HG03558 (cell line): ENCODE results near the gene PIGU.
"Not testable (repeated sequence)": the region's sequence is repeated elsewhere in the genome, so short reads cannot be mapped to it uniquely, and the experiment has no call there.

ENCODE experiments used
- ATAC-seq: cut with Tn5 transposase; IDR thresholded peaks from one replicate; pipeline ENCODE4 v1.9.1; 2021; ENCODE audit warnings: moderate number of reproducible peaks; ENCODE audit not compliant: unreplicated experiment; ENCODE audit errors: extremely low read depth

PIGU gene

DNA sequence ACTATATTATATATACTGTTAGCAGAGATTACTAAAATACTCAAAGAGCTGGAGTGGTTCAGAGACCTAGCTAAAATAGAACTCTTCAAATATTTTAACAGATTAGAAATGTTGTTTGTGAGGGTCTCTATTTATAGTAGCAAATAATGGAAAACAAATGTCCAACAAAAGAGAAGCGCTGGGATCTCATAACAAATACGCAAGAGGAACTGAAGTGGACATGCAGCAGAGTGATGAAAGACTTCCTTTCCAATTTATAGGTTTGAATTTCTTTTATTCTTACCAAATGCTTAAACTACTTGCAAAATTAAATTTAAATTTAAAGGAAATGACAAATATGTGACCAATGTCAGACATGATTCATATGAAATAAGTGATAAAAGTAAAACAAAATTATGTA, 49.9 kb downstream of the PIGU start:
- ATAC-seq = no peak

DNA sequence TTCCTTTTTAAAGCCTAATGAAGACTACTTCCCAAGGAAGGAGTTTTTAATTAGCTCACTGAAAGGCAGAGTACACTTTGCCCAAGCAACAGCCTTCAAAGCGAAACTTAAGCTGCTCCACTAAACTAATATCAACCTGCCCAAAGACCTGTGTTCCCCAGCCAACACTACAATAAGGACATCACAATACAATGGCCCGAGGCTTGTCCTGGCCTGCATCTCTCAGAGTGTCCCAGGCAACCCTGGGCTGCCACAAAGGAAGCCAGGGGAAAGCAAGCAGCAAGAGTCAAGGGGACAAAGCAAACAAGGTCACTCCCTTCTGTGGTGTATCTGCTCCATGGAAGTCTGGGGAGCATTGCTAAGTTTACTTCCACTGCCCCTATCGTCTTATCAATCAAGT, 52.3 kb downstream of the PIGU start:
- no peak for ATAC-seq

DNA sequence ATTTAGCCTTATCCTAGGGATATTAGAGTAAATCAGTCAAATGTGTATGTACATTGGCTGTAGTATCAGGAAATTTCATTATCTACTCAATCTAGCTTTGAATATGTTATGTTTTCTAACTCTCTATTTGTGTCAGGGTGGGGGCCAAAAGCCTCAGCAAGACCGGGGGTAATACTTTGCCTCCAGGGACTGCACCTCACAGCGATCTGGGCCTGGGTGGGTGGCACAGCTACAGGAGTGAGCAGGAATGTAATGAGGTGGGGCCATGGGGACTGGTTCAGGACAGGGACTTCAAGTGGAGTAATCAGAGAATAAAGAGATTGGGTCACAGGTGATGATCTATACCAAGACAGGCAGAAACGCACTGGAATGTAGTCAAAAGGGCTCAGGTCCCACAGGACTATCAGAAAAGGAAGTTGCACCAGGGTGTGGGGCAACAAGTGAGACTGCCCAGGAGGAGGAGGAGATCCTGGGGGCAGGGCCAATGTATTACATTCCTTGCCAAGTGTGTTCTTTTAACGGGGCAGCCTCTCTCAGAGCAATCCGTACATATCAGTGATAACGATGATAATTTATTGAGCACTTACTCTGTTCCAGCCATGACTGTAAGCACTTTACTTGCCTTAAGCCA, 54.0 kb downstream of the PIGU start:
- no peak for ATAC-seq

DNA sequence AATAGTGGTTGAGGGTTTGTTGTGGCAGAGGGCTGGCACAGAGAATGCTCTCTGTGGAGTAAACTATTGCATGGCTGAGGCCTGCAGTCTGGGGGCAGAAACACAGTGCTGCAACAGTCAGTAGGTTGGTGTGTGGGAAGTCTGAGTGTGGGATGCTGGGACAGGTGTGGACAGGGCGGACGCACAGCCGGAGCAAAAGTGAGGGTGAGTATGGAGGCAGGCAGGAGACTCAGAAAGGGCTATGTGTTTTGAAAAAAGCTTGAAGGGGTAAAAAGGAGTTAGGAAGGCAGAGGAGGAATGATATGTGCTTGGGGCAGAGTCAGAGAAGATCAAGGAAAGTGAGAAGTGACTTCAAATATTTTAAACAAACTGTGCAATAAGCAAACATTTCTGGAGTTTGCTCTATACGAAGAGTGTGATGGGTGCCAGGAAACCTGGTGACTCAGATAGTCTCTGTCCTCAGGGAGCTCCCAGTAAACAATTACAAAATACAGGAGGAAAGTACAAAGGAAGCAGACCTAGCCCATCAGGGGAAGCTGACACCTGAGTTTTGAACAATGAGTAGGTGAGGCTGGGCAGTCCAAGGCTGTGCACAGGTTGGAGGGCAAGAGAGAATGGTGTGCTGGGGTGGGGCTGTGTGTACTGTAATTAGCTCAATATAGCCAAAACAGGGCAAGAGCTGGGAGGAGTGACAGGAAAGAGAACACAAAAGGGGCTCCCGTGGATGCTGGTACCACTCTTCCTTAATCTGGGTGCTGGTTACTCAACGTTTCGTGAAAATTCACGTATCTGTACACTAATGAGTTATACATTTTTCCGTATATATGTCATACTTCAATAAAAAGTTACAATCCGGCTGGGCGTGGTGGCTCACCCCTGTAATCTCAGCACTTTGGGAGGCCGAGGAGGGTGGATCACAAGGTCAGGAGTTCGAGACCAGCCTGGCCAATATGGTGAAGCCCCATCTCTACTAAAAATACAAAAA, 55.2 kb downstream of the PIGU start:
- ATAC-seq = no peak

DNA sequence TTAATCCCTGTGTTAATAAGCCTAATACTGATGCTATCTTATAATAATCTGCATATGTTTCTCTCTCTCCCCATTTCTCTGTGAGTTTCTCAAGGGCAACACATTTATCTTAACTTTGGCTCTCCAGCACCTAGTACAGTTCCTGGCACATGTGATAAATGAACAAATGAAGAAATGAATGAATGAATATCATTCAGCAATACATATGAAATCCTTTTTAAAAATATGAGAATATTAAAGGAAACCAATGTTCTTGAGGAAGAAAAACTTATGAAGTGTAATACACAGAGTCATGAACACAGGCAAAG, 55.9 kb downstream of the PIGU start:
- no peak for ATAC-seq

DNA sequence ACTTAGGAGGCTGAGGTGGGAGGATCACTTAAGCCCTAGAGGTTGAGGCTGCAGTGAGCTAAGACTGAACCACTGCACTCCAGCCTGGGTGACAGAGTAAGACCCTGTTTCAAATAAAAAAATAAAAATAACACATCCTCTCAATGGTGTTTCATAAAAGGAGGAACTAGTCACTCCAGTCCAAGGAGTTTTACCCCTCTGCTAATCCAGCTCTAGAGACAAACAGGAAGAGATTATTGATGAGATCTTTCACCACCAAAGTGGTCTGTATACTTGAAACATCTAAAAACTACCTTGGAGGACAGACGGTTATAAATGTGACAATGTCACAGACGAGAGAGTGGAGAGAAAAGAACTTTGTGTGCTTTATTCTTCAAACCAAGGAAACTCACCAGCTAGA, 58.2 kb downstream of the PIGU start:
- ATAC-seq = no peak

DNA sequence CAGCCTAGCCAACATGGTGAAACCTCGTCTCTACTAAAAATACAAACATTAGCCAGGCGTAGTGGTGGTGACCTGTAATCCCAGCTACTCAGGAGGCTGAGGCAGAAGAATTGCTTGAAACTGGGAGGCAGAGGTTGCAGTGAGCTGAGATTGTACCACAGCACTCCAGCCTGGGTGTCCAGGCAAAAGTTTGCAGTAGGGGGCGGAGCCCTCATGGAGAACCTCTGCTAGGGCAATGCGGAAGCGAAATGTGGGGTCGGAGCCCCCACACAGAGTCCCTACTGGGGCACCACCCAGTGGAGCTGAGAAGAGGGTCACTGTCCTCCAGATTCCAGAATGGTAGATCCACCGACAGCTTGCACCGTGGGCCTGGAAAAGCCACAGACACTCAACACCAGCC, 60.0 kb downstream of the PIGU start:
- not testable (repeated sequence) for ATAC-seq

DNA sequence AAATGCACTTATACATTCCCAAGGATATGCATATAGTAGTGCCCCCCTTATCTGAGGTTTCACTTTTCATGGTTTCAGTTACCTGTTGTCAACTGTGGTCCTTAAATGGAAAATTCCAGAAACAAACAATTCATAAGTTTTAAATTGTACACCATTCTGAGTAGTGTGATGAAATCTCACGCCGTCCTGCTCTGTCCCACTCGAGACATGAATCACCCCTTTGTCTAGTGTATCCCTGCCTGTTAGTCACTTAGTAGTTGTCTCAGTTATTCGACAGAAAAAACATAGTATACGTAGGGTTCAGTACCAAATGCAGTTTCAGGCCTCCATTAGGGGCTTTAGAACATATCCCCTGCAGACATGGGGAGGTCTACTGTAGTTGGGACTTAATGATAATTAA, 61.4 kb downstream of the PIGU start:
- ATAC-seq = no peak

DNA sequence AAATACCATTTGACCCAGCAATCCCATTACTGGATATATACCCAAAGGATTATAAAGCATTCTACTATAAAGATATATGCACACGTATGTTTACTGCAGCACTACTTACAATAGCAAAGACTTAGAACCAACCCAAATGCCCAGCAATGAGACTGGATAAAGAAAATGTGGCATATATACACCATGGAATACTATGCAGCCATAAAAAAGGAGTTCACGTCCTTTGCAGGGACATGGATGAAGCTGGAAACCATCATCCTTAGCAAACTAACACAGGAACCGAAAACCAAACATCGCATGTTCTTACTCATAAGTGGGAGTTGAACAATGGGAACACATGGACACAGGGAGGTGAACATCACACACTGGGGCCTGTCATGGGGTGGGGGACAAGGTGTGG, 64.9 kb downstream of the PIGU start:
- ATAC-seq = not testable (repeated sequence)

DNA sequence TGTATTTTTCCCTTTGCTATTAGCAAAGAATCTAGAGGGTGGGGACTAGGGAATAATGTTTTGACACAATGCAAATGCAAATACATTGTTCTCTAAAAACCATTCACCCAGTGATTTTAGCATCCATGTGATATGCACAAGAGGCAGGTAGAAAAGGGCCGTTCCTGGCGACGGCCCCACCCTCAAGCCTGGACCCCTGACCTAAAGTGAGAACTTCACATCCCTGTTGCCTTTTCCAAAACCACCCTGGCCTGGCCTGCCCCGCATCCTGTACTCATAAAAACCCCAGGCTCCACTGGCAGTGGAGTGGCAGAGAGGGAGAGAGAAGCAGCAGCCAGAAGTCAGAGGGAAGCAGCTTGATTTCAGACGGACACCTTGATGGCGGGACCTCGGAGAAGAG, 69.8 kb downstream of the PIGU start:
- ATAC-seq = no peak

DNA sequence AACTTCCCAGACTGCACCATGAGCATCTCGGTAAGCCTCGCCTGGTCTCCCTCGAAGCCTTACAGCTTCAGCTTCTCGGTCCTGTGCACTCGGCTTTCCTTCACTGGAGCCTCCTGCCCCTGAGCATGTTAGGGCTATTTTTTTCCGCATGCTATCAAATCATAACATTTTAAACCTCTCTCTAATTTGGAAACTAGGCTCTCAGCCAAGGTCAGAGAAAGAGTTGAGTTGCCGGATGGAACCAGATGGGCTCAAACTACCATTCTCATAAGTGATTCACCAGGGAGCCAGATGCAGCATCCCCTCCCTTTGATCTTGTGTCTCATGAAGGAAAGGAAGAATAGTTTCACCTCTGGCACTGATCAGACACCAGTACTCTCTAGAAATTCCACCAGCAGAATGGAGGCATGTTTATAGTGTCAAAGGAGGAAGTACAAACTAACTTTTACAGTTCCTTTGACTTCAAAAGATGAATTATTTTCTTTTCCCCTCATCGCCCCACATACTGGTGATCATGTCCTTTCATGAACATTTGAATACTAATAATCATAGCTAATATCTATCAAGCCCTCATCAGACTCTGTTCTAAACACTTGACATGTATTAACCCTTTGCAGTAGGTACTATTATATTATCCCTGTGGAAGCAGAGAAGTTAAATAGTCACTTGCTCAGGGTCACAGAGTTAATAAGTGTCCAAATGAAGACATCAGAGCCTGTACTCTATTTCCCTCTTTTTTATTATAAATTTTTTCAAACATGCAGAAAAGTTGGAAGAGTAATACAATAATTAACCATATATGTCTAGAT, 71.7 kb downstream of the PIGU start:
- no peak for ATAC-seq

DNA sequence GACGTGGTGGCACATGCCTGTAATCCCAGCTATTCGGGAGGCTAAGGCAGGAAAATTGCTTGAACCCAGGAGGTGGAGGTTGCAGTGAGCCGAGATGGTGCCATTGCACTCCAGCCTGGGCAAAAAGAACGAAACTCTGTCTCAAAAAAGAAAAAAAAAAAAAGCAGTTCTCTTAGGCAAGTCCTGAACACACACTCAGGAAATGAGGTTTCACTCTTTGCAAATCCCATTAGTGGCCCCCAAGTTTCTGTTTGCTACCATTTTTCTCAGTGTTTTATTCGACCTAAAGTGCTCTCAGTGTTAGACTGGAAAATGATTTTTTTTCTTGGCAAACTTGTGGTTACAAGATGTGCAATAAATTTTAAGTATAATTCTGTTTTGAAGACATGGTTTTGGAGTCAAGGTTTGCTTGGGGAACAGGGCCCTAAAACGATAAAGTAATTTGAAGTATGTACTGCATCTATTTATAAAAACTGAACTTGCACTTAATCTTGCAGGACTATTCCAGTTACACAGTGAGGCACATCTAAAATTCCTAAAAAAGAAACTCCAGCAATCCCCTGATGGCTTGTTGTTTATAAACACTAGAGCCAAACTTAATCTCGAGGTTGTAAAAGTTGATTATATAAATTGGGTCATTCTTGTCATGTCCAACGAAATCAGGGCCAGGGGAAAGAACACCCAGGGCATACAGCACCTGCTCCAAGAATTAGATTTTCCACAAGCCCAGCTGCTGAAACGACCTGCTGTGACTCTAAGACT, 75.8 kb downstream of the PIGU start:
- no peak for ATAC-seq

DNA sequence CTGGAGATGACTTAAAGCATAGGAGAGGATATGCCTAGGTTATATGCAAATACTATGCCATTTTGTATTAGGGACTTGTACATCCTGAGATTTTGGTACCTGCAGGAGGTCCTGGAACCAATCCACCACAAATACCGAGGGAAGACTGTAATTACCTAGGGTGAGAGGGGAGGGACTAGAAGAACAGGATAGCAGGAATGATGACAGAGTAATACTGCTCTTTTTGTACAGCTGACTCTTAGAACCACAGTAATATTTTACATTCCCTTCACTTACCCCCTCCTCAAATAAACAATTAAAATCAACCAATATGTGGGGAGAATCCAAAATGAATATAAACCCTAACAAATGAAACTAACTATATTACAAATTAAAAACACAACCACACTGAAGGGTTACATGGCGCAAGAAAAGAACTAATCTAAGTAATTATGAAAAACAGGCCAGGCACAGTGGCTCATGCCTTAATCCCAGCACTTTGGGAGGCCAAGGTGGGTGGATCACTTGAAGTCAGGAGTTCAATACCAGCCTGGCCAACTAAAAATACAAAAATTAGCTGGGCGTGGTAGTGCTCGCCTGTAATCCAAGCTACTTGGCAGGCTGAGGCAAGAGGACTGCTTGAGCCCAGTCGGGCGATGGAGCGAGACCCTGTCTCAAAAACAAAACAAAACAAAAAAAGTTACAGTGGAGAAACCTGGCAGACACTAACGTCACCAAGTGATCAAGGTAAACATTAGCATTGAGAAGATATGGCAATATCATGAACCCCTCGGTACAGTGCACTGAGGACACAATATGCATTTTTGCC, 81.3 kb downstream of the PIGU start:
- ATAC-seq = no peak

DNA sequence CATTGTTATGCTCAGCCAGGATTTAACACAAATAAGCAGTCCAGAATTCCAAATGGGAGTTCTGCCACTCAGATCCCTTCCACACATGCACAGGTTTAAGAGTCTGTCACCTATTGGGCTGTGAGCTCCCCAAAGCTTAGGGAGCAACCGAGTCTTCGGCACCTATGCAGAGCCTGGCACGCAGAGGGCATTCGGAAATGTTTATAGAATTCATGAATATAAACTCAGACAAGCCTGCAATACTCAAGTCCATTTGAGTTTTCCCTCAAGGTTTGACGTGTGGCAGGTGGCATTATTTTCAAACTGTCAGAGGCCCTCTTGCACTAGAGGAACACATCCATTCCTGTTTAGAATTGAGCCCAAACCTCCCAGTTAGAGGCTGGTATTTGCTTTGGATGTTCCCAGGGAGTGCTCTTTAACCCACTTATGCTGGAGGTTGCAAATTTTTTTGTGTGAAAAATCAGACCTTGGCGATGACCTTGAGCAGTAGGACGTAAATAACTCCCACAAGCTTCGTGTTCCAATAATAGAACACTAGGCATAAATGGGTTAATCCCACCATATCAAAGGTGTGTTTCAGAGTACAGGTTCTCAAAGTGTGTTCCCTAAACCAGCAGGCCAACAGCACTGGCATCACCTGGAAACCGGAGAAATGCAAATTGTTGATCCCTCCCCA, 90.3 kb downstream of the PIGU start:
- ATAC-seq = no peak

DNA sequence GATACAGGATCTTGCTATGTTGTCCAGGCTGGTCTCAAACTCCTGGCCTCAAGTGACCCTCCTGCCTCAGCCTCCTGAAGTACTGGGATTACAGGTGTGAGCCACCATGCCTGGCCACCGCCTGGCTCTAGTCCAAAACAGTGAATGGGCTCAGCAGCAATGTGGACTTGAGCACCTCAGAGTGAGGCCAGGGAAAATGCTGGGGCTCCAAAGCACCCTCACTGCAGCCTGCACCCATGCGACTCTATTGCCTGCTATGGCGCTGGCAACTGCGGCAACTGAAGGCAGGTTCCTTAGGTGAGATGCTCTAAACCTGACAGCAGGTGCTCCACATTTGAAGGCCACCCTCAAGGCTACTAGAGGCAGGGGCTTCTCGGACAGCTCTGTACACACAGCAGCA, 91.9 kb downstream of the PIGU start:
- no peak for ATAC-seq

DNA sequence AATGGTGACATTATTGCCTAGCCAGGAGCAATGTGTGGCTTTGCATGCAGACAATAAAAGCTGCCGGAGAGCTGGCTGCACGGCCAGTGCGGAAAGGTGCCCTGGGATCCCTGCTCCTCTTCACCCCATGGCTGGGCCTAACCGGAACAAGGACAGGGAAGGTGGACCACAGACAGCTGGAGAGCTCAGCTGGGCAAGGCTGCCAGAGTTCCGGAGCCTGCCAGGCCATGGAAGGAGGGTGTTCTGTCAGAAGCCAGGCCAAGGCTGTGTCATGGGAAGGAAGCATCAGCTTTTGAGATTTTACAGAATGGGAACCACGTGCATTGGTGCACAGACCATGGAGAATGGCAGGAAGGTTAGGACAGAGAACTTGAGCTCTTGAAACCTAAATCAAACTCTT, 93.3 kb downstream of the PIGU start:
- ATAC-seq = no peak

DNA sequence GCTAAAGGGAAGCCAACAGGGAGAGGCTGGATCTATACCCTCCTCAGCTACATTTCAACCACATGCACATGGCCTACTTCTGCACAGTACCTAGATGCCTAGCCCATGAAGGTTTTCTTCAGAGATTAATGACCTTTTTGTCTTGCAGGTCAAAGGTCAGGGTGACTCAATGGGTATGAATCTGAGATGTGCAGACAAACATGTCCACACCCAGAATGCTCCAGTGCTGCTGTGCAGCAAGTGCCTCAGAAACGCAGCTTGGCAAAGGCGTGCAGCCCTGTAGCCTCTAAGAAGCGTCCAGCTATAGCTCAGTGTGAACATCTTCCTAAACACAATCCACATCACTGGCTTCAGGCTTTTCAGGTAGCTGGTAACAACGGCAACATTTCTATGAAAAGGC, 94.0 kb downstream of the PIGU start:
- ATAC-seq = no peak

DNA sequence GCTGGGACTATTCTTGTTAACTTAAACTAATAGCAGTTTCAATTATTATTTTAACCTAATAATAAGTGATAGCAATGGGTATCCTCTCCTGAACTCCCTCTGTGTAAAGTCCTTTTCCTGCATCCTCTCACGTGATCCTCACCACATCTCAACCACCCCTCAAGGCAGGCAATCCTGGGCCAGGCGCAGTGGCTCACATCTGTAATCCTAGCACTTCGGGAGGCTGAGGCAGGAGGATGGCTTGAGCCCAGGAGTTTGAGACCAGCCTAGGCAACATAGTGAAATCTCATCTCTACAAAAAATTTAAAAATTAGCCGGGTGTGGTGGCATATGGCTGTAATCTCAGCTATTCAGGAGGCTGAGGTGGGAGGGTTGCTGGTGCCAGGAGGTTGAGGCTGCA, 94.7 kb downstream of the PIGU start:
- no peak for ATAC-seq
